ENCODE measurements around the gene SYTL2.

GRCh38 chr11:85810871-85811611 is at the start of gene SYTL2:
- TF ChIP-seq CTCF (conservative IDR thresholded peaks at IDR 0.05 in 1 of 2, IDR thresholded peaks at IDR 0.05 in 1 of 2; ENCODE audit: low read depth in 1 of 2, low read length in 2 of 2), result no peak
- TF ChIP-seq EZH2 (IDR thresholded peaks at IDR 0.05; ENCODE audit: low read length, missing control alignments), result no peak
